OCI-LY1 (cell line): Measurements from ENCODE around the gene VSX2.

Experiments used
- H2AFZ ChIP-seq: fragments of 200-600 bp; sonication (generic), shearing (Covaris generic); 2 replicates; pipeline ENCODE4 v1.6.0; 2014; ENCODE audit warnings: antibody characterized with exemption, mild to moderate bottlenecking, low read length
- H3F3A ChIP-seq: fragments of 200-600 bp; sonication (generic), shearing (Covaris generic); 2 replicates; pipeline ENCODE4 v1.6.0; 2014; ENCODE audit warnings: mild to moderate bottlenecking, antibody characterized with exemption, low read length, moderate library complexity; ENCODE audit not compliant: insufficient read depth
- H3K27ac ChIP-seq: fragments of 200-600 bp; sonication (generic); 2 replicates; pipeline ENCODE4 v1.5.1; 2014; ENCODE audit warnings: low read length, mixed run types, mild to moderate bottlenecking, low read depth; ENCODE audit not compliant: poor library complexity, severe bottlenecking
- H3K27me3 ChIP-seq: fragments of 200-600 bp; sonication (generic); 2 replicates; pipeline ENCODE4 v1.6.0; 2014; ENCODE audit warnings: antibody characterized with exemption, mild to moderate bottlenecking, low read length, moderate library complexity; ENCODE audit not compliant: insufficient read depth
- H3K36me3 ChIP-seq: fragments of 200-600 bp; sonication (generic); 2 replicates; pipeline ENCODE4 v1.6.1; 2014; ENCODE audit warnings: mild to moderate bottlenecking, antibody characterized with exemption, low read length, moderate library complexity, mixed read lengths; ENCODE audit not compliant: insufficient read depth
- H3K4me1 ChIP-seq: fragments of 200-600 bp; sonication (generic); 2 replicates; pipeline ENCODE4 v1.5.1; 2014; ENCODE audit warnings: mild to moderate bottlenecking, low read length, moderate library complexity; ENCODE audit not compliant: insufficient read depth, severe bottlenecking
- H3K4me2 ChIP-seq: fragments of 200-600 bp; sonication (generic), shearing (Covaris generic); 2 replicates; pipeline ENCODE4 v1.6.1; 2014; ENCODE audit warnings: low read length
- H3K4me3 ChIP-seq: fragments of 200-600 bp; sonication (generic); 2 replicates; pipeline ENCODE4 v1.5.1; 2014; ENCODE audit warnings: low read length, low read depth, mild to moderate bottlenecking, mixed read lengths; ENCODE audit not compliant: poor library complexity, severe bottlenecking
- H3K79me2 ChIP-seq: fragments of 200-600 bp; shearing (Covaris generic); 2 replicates; pipeline ENCODE4 v1.6.1; 2016; ENCODE audit warnings: mixed run types, low read length, mixed read lengths; ENCODE audit not compliant: insufficient read depth
- H3K9ac ChIP-seq: fragments of 200-600 bp; sonication (generic), shearing (Covaris generic); 2 replicates; pipeline ENCODE4 v1.6.1; 2014; ENCODE audit warnings: mild to moderate bottlenecking, low read length, mixed read lengths
- H3K9me2 ChIP-seq: fragments of 200-600 bp; sonication (generic), shearing (Covaris generic); 2 replicates; pipeline ENCODE4 v1.6.1; 2014; ENCODE audit warnings: low read depth, mild to moderate bottlenecking, low read length, mixed read lengths
- H3K9me3 ChIP-seq: fragments of 200-600 bp; shearing (Covaris generic); 2 replicates; pipeline ENCODE4 v1.6.1; 2014; ENCODE audit warnings: low read length, mixed read lengths
- H4K20me1 ChIP-seq: fragments of 200-600 bp; sonication (generic), shearing (Covaris generic); 2 replicates; pipeline ENCODE4 v1.6.0; 2016; ENCODE audit warnings: mild to moderate bottlenecking, low read length; ENCODE audit not compliant: insufficient read depth
- EZH2 ChIP-seq: fragments of 200-600 bp; sonication (generic), shearing (Covaris generic); IDR thresholded peaks from 2 replicates; pipeline ENCODE4 v1.8.0; 2017; ENCODE audit warnings: borderline replicate concordance, mixed run types, mild to moderate bottlenecking, antibody characterized with exemption, low read length, moderate library complexity, mixed read lengths
- TF ChIP-seq, protein P1 (sequence below): fragments of 200-600 bp; sonication (generic), shearing (Covaris generic); IDR thresholded peaks from 2 replicates; pipeline ENCODE4 v1.5.1; 2017; ENCODE audit warnings: mild to moderate bottlenecking, antibody characterized with exemption, low read length, moderate library complexity, mixed read lengths

The VSX2 gene

GRCh38 chr14:74261288-74261687, 22.0 kb downstream of the VSX2 start:
- no peak for TF ChIP-seq EZH2
- TF ChIP-seq, protein P1, sequence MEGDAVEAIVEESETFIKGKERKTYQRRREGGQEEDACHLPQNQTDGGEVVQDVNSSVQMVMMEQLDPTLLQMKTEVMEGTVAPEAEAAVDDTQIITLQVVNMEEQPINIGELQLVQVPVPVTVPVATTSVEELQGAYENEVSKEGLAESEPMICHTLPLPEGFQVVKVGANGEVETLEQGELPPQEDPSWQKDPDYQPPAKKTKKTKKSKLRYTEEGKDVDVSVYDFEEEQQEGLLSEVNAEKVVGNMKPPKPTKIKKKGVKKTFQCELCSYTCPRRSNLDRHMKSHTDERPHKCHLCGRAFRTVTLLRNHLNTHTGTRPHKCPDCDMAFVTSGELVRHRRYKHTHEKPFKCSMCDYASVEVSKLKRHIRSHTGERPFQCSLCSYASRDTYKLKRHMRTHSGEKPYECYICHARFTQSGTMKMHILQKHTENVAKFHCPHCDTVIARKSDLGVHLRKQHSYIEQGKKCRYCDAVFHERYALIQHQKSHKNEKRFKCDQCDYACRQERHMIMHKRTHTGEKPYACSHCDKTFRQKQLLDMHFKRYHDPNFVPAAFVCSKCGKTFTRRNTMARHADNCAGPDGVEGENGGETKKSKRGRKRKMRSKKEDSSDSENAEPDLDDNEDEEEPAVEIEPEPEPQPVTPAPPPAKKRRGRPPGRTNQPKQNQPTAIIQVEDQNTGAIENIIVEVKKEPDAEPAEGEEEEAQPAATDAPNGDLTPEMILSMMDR: no peak
- Histone ChIP-seq H3F3A (no peaks in the 10 kb centered on the region), H2AFZ (no peak overlapping the region)

GRCh38 chr14:74262076-74262475, 22.8 kb downstream of the VSX2 start:
- TF ChIP-seq, protein P1: no peak
- peaks cover 10% of the 10 kb centered on the region for H3K4me1 ChIP-seq
- no peaks in the 10 kb centered on the region for H3F3A ChIP-seq
- no peaks in the 10 kb centered on the region for H4K20me1 ChIP-seq
- no peak overlapping the region for H3K9ac ChIP-seq
- H3K9me3 ChIP-seq: no peaks in the 10 kb centered on the region
- no peaks in the 10 kb centered on the region for H3K9me2 ChIP-seq
- H2AFZ ChIP-seq: no peak overlapping the region
- no peak overlapping the region for H3K27ac ChIP-seq
- H3K4me2 ChIP-seq: no peak overlapping the region
- H3K36me3 ChIP-seq: no peaks in the 10 kb centered on the region
- no peaks in the 10 kb centered on the region for H3K79me2 ChIP-seq
- no peak overlapping the region for H3K4me3 ChIP-seq
- 0 out of 2 replicates have a peak, but pooled peaks cover 4% of the 10 kb centered on the region for H3K27me3 ChIP-seq

More at GRCh38 chr14:74261288-74261687, 22.0 kb downstream of the VSX2 start:
- no peak overlapping the region for H3K4me2 ChIP-seq
- H3K79me2 ChIP-seq: no peaks in the 10 kb centered on the region
- no peaks in the 10 kb centered on the region for H3K9me3 ChIP-seq
- H3K27ac ChIP-seq: no peak overlapping the region
- H3K4me3 ChIP-seq: no peak overlapping the region
- H3K9me2 ChIP-seq: no peaks in the 10 kb centered on the region
- H3K27me3 ChIP-seq: 0 out of 2 replicates have a peak, but pooled peaks cover 4% of the 10 kb centered on the region
- H3K4me1 ChIP-seq: peaks cover 13% of the 10 kb centered on the region
- no peaks in the 10 kb centered on the region for H3K36me3 ChIP-seq
- no peaks in the 10 kb centered on the region for H4K20me1 ChIP-seq
- no peak overlapping the region for H3K9ac ChIP-seq

DNA sequence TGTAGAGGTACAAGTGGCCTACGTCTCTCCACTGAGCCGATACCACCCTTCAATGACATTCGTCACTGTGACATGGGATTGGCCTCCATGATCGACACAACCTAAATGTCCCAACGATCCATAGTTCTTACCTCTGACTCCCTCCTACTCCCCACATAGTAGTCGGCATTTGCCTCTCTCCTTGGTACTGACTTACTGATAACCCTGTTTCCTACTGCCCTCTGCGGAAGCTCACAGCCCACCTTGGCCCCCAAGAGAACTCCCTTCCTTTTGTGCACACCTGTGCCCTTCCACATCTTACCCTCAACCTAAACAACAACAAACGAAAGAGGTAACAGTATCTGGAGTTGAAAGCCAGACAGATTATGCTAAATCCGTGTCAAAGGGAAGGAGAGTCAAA, 23.9 kb downstream of the VSX2 start:
- H3F3A ChIP-seq: no peaks in the 10 kb centered on the region
- no peaks in the 10 kb centered on the region for H3K9me2 ChIP-seq
- no peak overlapping the region for H2AFZ ChIP-seq
- no peak overlapping the region for H3K9ac ChIP-seq
- H3K27ac ChIP-seq: no peak overlapping the region
- H3K4me1 ChIP-seq: peaks cover 1% of the 10 kb centered on the region
- 0 out of 2 replicates have a peak, but pooled peaks cover 4% of the 10 kb centered on the region for H3K27me3 ChIP-seq
- TF ChIP-seq, protein P1: no peak
- no peak for TF ChIP-seq EZH2
- no peaks in the 10 kb centered on the region for H3K79me2 ChIP-seq
- no peak overlapping the region for H3K4me2 ChIP-seq
- H3K36me3 ChIP-seq: no peaks in the 10 kb centered on the region
- no peaks in the 10 kb centered on the region for H4K20me1 ChIP-seq
- H3K4me3 ChIP-seq: no peak overlapping the region
- no peaks in the 10 kb centered on the region for H3K9me3 ChIP-seq
